HG03039 (cell line): ENCODE data around the gene PCDHGA1.
A peak's percentile ranks its signal among the peaks of the same experiment; 100 is the strongest.

Source experiments
- ATAC-seq: cut with Tn5 transposase; IDR thresholded peaks from one replicate; pipeline ENCODE4 v1.9.1; 2021; ENCODE audit warnings: mild to moderate bottlenecking, moderate library complexity; ENCODE audit not compliant: unreplicated experiment

PCDHGA1 gene

DNA sequence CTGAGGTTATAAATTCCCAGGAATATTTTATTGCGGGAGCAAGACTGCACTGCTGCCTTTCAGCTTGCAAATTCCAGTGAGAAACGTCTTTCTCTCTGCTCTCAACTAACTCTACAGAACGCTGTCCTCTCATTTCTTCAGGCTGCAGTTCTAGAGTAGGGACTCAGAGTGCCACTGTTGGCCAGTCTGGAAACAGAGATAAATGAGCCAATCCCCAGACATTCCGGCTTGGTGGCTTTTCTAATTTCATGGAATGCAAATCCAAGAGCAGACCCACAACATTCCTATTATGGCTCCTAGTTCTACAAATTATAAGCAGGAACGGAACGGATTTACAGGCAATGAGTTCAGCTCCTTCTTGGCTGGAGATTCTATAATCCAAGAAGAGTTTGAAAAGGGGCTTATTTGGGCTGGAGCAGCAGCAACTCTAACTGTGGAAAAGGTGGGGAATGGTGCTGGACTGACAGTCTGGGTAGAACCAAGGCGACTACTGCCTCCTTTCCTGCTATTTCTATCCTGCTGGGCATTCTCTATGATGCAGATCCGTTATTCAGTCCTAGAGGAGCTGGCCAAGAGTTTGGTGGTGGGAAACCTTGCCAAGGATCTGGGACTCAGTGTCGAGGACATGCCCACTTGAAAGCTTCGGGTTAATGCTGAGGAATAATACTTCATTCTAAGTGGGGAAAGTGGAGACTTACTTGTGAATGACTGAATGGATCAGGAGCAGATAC is 109.3 kb downstream of the PCDHGA1 start:
- no peak for ATAC-seq

DNA sequence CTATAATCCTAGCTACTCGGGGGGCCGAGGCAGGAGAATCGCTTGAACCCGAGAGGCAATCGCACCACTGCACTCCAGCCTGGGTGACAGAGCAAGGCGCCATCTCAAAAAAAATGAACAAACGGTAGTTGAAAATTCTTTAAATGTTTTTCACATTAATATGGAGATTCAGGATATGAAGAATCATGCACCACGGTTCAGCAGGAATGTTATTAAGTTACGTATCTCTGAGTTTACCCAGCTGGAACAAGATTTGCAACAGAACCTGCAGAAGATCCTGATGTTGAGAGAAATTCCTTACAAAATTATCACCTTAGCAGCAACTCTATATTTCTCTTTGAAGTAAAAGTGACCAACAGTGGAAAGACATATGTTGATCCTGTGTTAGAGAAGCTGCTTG is 110.0 kb downstream of the PCDHGA1 start:
- ATAC-seq, result no peak

DNA sequence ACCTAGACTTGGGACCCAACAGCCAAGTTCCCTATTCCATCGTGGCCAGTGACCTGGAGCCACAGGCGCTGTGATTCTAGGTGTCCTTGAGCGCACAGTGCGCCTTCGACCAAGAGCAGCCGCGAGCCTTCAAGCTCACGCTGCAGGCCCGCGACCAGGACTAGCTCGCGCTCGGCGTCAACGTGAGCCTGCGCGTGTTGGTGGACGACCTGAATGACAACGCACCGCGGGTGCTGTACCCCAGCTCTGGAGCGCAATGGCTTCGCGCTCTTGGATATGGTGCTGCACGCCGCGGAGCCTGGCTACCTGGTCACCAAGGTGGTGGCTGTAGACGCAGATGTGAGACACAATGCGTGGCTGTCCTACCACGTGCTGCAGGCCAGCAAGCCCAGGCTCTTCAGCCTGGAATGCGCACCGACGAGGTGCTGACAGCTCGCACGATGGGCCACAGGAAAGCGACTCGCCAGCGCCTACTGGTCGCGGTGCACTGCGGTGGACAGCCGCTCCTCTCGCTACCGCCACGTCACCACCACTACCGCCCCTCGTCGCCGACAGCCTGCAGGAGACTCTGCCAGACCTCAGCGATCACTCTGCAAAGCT is 111.4 kb downstream of the PCDHGA1 start:
- ATAC-seq, result no peak

DNA sequence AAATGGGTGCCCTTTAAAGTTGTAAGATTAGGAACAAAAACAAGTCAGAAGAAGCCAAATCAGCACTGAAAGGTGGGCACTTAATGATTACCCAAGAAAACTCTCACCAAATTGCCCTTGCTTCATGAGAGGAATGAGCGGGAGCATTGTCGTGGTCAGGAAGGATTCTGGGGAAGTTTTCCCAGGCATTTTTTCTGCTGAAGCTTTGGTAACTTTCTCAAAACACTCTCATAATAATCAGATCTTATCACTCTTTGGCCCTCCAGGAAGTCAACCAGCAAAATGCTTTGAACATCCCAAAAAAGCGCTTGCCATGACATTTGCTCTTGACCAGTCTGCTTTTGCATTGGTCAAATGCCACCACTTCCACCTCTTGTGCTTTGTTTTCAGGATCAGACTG is 135.0 kb downstream of the PCDHGA1 start:
- ATAC-seq, result no peak

DNA sequence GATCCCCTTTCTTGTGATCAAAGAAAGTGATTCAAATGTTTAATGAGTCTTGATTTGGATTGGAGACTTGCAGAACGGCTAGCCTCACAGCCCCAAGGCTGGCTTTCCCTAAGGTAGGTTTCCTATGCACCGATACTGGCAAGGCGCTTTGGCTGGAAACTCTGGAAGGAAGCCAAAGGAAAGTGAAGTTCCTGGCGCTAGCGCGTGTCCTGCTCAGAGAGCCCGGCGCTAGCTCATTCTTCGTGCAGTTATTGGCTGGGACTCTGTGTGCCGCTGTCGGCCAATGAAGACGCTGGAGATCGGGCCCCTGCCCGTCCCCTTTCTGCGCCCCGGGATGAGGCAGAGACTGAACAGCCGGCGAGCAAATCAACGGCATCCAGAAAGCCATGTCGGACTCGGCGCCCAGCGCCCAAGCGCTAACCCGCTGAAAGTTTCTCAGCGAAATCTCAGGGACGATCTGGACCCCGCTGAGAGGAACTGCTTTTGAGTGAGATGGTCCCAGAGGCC is 145.4 kb downstream of the PCDHGA1 start, which contains the start of gene PCDHGC3:
Gene PCDHGC3 (plus strand): TSS at position 342 of the 507 bp plus-strand sequence. CDS start 151 bp downstream, at position 493.
- peak; percentile 99 for ATAC-seq

DNA sequence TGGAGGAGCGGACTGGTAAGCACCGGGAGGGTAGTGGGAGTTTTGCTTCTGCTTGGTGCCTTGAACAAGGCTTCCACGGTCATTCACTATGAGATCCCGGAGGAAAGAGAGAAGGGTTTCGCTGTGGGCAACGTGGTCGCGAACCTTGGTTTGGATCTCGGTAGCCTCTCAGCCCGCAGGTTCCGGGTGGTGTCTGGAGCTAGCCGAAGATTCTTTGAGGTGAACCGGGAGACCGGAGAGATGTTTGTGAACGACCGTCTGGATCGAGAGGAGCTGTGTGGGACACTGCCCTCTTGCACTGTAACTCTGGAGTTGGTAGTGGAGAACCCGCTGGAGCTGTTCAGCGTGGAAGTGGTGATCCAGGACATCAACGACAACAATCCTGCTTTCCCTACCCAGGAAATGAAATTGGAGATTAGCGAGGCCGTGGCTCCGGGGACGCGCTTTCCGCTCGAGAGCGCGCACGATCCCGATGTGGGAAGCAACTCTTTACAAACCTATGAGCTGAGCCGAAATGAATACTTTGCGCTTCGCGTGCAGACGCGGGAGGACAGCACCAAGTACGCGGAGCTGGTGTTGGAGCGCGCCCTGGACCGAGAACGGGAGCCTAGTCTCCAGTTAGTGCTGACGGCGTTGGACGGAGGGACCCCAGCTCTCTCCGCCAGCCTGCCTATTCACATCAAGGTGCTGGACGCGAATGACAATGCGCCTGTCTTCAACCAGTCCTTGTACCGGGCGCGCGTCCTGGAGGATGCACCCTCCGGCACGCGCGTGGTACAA is 146.0 kb downstream of the PCDHGA1 start:
- peak; percentile 26 for ATAC-seq

DNA sequence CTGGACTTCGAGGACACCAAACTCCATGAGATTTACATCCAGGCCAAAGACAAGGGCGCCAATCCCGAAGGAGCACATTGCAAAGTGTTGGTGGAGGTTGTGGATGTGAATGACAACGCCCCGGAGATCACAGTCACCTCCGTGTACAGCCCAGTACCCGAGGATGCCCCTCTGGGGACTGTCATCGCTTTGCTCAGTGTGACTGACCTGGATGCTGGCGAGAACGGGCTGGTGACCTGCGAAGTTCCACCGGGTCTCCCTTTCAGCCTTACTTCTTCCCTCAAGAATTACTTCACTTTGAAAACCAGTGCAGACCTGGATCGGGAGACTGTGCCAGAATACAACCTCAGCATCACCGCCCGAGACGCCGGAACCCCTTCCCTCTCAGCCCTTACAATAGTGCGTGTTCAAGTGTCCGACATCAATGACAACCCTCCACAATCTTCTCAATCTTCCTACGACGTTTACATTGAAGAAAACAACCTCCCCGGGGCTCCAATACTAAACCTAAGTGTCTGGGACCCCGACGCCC is 146.8 kb downstream of the PCDHGA1 start:
- no peak for ATAC-seq

DNA sequence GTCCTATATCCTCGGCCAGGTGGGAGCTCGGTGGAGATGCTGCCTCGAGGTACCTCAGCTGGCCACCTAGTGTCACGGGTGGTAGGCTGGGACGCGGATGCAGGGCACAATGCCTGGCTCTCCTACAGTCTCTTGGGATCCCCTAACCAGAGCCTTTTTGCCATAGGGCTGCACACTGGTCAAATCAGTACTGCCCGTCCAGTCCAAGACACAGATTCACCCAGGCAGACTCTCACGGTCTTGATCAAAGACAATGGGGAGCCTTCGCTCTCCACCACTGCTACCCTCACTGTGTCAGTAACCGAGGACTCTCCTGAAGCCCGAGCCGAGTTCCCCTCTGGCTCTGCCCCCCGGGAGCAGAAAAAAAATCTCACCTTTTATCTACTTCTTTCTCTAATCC is 147.5 kb downstream of the PCDHGA1 start:
- ATAC-seq, result no peak

DNA sequence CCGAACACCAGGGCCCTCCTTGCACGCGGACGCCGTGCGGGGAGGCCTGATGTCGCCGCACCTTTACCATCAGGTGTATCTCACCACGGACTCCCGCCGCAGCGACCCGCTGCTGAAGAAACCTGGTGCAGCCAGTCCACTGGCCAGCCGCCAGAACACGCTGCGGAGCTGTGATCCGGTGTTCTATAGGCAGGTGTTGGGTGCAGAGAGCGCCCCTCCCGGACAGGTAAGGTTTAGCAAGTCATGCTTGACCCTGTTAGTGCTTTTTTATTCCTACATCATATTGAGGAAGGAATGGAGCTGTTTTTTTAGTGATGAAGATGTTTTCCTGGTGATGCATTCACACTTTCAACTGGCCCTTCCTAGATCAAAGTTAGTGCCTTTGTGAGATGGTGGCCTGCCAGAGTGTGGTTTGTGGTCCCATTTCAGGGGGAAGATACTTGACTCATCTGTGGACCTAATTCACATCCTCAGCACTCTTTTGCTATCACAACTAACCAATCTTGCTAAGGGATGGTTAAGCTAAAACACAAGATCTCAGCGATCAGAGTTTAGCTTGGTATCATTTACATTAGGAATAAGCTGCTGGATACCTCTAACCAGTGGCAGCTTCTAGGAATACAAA is 148.1 kb downstream of the PCDHGA1 start:
- ATAC-seq, result no peak

DNA sequence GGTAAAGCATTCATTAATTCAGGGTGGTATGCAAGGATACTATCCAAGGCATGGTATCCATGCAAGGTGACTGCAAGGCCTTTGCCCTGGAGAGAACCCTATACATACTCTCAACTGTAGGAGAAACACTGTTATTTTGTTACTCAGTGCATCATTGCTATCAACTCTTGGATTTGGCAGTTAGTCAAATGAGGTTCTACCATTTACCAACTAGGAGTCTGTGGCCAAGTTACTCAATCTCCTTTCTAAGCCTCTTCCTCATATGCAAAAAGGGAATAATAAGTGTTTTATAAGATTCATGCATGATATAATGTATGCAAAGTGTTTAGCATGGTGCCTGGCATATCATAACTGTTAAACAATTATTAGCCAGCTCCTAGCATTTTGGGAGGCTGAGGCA is 149.5 kb downstream of the PCDHGA1 start:
- no peak for ATAC-seq

DNA sequence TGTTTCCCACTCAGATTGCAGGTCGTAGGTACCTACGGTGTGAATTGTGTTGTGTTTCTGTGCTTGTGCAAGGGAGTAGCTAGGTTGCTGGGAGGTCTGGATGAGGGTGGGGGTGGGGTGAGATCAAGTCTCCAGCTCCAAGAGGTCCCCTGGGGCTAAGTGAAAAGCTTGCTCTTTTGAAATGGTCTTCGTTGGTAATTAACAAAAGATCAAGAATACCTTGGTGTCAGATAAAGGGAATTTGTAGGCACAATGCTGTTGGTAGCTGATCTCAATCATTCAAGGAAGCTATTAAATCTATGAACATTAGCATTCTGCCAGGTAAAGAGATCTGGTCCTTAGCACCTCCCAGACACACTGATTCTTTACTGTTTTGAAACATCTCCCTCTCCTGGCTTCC is 153.6 kb downstream of the PCDHGA1 start:
- no peak for ATAC-seq

DNA sequence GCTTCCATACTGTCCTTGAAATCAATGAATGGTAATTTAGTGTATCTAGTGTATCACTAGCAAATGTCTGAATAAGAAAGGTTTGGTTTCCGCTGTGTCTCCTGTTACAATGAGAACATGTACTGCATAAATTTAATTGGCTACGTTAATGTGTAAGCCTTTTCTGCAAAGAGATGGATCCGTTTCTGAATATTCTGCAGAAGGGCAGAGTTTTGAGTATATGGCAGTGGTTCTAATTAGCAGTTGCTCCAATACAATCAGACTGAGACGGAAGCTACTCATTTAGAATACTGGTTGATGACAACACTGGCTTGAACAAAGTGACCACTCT is 154.0 kb downstream of the PCDHGA1 start:
- no peak for ATAC-seq

DNA sequence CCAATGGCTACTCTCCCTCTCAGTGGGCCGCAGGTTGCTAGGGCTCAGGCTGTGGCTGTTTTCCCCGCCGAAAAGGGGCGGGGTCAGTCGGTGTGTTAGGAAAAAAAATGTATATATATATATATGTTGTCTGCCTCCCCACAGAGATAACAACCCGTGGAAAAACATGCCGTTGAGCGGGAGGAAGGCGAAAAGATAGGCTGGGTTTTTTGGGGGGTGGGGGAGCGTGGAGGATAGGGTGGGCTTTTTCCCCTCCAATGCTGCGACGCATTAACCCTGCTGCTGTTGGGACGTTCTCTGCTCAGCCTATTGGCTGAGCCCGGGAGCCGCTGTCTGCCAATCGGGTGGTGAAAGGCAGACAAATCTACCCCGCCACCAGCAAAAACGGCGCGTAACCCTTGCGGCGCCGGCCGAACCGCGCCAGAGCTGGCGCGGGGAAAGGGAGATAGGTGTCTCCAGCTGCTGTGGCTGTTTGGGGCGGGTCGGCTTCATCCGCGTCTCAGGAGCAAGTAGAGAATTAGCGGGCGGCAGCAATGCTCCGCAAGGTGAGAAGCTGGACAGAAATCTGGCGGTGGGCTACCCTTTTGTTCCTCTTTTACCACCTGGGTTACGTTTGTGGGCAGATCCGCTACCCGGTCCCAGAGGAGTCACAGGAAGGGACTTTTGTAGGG is 154.5 kb downstream of the PCDHGA1 start, which contains the start of gene PCDHGC4:
Gene PCDHGC4 (plus strand): TSS at position 390 of the 671 bp plus-strand sequence. CDS start 144 bp downstream, at position 534.
- no peak for ATAC-seq

DNA sequence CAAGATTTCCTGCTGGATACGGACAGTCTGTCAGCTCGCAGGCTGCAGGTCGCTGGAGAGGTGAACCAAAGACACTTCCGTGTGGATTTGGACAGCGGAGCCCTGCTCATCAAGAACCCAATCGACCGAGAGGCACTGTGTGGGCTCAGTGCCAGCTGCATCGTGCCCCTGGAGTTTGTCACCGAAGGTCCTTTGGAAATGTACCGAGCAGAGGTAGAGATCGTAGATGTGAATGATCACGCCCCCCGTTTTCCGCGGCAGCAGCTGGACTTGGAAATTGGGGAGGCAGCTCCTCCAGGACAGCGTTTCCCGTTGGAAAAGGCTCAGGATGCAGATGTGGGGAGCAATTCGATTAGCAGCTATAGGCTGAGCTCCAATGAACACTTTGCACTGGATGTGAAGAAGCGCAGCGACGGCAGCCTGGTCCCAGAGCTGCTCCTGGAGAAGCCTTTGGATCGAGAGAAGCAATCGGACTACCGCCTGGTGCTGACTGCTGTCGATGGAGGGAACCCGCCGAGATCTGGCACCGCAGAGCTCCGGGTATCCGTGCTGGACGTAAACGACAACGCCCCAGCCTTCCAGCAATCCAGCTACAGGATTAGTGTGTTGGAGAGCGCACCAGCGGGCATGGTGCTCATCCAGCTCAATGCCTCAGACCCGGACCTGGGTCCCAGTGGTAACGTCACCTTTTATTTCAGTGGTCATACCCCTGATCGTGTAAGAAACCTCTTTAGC is 155.2 kb downstream of the PCDHGA1 start:
- ATAC-seq, result no peak

DNA sequence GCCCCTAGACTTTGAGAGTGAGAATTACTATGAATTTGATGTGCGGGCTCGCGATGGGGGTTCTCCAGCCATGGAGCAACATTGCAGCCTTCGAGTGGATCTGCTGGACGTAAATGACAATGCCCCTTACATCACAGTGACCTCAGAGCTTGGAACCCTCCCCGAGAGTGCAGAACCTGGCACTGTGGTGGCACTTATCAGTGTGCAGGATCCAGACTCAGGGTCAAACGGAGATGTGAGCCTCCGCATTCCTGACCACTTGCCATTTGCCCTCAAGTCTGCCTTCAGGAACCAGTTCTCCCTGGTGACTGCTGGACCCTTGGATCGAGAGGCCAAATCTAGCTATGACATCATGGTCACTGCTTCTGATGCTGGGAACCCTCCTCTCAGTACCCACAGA is 155.8 kb downstream of the PCDHGA1 start:
- ATAC-seq, result no peak

DNA sequence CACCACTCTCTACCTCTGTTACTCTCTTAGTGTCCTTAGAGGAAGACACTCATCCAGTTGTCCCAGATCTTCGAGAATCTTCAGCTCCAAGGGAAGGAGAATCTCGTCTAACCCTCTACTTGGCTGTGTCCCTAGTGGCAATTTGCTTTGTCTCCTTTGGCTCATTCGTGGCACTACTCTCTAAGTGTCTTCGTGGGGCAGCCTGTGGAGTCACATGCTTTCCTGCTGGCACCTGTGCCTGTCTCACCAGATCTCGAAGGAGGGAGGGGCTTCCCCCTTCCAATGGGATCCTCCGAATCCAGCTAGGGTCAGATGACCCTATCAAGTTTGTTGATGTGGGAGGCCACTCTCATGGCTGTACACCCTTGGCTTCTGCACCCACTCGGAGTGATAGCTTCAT is 156.8 kb downstream of the PCDHGA1 start:
- no peak for ATAC-seq

DNA sequence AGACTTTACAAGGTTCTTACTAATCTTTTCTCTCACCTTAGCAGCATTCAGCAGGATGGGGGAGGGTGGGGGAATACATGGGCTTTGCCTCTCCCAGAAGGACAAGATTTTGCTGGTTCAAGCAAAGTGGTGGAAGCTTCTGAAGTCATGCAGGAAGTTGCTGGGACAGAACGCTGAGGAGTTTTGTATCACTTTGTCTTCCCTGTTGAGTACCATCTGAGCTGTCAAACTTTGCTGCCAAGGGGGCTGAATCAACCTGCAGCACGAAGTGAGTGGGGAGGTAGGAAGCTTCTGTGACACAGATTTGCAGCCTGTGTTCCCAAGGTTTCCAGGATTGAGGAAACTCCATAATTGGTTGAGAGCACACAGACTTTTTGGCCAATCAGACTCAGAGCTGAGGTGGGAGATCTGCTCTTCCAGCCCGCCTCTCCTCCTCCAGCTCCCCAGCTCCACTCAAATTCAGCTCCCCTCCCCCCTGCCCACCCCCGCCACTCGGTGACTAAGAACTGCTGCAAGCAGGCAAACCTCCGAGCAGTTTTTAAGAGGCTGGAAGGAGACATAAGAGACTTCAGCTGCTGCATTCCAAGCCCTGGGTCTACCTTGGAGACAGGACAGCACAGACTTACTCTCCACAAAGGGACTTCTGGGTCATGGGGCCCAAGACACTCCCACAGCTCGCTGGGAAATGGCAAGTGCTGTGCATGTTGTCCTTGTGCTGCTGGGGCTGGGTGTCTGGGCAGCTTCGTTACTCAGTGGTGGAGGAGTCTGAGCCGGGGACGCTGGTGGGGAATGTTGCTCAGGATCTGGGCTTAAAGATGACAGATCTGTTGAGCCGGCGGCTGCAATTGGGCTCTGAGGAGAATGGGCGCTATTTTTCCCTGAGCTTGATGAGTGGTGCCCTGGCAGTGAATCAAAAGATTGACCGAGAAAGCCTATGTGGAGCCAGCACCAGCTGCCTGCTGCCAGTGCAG is 158.6 kb downstream of the PCDHGA1 start, which contains the start of gene PCDHGC5:
Gene PCDHGC5 (plus strand): TSS at position 491 of the 971 bp plus-strand sequence. CDS start 160 bp downstream, at position 651.
- ATAC-seq, result no peak

DNA sequence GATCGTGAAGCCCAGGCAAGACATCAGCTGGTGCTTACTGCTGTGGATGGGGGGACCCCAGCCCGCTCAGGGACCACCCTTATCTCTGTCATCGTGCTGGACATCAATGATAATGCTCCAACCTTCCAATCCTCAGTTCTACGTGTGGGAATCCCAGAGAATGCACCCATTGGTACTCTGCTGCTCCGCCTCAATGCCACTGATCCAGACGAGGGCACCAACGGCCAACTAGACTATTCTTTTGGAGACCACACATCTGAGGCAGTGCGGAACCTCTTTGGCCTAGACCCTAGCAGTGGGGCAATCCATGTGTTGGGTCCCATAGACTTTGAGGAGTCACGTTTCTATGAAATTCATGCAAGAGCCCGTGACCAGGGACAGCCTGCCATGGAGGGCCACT is 159.5 kb downstream of the PCDHGA1 start:
- ATAC-seq, result no peak
